RKO (cell line): ENCODE data around the gene ACTG1.

Source experiments
- DNase-seq: peaks from one replicate; pipeline ENCODE4 v3.0.0-alpha.2; 2016; ENCODE audit warnings: low spot score

The ACTG1 gene

DNA sequence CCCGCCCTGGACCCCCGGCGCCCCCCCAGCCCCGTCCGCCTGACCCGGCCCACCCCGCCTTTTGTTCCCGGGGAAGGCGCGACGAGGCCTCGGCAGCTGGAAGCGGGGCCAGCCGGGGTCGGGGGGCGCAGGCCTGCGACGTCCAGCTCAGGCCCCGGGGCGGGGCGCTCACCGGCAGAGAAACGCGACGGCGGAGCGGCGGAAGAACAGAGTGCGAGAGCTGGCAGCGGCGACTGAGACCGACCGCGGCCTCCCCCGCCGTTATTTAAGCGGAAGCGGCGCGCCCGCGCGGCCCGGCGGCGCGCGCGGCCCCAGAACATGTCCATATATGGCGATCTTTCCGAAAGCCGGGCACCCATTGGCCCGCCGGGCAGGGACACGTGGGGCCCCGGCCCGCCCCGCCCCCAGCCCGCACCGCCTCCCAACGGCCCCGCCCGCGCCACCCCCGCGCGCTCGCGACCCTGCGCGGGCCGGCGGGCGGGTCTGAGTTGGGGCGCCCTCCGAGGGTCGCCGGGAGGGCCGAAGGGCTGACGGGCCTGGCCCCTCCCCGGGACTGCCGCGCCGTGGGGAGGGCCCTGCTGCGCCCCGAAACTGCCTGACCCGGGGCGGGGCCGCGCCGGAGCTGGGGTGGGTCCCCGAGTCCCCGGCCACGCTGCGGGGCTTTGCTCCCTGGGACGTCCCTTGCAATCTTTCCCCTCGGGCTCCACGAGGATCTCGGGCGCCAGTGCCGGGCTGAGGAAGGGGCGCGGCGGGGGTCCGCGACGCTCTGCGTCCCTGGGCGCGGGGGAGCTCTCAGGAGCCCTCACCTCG lies at the start of gene ACTG1:
Gene ACTG1 (minus strand): TSS at position 238 of the 810 bp plus-strand sequence. CDS start 445 bp downstream, outside the sequence.
- peak; percentile 94 for DNase-seq

DNA sequence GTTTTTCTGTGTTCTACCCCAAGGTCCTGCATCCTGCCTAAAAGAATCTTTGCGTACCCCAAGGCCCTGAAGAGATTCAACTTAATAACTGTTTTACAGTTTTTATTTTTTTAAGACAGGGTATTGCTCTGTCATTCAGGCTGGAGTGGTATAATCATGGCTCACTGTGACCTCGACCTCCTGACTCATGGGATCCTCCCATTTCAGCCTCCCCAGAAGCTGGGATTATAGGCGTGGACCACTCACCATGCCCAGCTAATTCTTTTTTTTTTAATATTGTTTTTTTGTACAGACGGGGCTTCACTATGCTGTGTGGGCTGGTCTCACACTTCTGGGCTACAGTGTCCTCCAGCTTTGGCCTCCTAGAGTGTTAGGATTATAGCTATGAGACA lies 48.9 kb upstream of the ACTG1 start:
- DNase-seq, result peak; percentile 45

GRCh38 chr17:81558941-81559806 lies 46.6 kb upstream of the ACTG1 start:
- peak; percentile 27 for DNase-seq

DNA sequence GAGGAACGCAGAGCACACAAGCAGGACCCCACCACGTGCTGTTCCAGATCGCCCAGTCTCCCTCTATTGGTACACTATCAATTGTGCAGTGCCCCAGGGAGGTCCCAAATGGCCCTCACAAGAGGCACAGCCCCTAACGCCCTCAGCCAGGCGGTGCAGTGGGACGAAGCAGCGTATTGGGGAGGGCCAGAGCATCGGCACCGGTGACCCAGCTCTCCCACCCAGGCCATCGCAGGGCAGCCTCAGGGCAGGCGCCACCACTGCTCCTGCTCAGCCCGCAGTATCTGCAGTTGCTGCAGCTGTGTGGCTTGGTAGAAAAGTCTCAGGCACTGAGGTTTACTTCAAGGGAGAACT lies 45.5 kb upstream of the ACTG1 start:
- DNase-seq, result no peak

GRCh38 chr17:81557276-81558114 lies 44.9 kb upstream of the ACTG1 start:
- DNase-seq, result no peak

GRCh38 chr17:81556863-81557262 lies 44.3 kb upstream of the ACTG1 start:
- no peak for DNase-seq

DNA sequence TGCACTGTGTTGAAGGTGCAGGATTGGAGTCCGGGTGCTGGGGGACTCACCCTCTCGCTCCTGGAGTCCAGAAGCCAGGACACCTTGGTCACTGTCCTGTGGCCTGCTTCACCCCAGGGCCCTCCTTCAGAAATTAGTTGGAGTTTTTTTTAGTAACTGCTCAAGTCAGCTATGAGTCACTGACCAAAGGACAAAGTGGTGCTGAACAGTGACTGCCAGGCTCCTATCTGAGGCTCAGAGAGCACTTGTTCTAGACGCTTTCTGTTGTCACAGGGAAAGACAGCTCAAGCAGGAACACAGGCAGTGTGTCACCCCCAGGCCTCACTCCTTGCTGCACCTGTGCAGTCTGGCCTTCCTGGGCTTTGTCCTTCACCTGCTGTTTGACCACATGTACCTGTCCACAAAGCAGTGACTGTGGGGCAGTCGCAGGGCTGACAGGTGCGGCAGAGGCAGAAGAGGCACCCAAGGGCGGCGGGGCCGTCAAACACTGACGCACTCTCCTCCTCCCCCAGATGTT lies 43.6 kb upstream of the ACTG1 start:
- DNase-seq, result peak; percentile 76

DNA sequence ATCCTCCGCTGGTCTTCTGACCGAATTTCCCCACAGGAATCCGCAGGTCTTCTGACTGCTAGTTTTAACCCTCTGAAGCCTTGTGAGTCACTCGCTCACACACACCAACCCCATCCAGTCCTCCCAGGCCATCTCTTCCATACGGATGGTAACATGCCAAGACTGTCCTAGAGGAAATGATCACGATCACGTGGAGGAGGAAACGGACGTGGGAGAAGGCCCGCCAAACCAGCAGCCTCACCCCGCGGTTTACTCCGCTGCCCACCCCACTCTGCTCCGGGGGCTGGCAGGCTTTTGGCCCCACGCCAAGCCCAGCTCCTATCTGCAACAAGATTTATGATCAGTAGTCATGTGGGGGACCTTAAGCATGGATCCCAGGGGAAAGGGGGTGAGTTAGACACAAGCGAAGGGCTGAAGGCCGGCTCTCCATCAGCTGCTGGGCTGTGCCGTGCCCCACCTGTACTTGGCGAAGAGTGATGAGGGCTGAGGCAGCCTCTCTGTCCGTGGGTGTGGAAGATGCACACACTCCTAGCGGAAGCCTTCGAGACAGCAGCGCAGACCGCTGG lies 41.1 kb upstream of the ACTG1 start:
- DNase-seq, result peak; percentile 96

- DNase-seq, result peak; percentile 93
Observed at GRCh38 chr17:81553018-81553615, 40.5 kb upstream of the ACTG1 start.

DNA sequence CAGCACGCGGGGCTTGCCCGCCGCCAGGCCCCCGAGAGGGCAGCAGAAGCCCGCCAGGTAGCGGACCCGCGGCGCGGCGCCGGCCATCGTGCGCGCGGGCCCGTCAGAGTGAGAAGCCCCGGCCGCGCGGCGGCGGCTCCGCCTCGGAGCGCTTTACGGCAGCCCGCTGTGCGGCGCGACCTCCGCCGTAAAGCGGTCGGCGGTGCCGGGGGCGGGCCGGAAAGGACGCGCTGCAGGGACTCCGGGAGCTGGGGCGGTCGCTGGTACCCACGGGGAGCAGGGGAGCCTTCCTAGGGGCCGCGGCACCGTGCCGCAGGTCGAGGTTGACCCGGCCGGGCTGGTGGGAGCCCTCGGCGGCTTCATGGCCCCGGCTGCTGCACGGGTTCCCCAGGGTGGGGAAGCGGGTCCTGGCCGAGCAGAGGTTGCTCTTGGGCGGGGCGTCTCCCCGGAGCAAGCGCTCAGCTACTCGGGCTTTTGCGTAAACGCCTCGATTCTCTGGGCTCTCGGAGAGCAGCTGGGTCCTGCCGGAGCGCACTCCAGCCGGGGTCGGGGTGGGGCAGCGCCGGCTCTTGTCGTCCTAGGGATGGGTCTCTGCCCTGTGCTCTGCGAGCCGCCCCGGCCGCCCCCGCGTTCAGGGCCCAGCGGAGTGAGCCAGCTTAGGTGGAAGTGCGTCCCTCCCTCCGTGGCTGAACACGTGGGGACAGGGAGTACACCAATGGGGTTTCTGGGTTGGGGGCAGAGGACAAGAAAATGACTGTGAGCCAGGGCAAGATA lies 39.8 kb upstream of the ACTG1 start, which contains the start of gene FAAP100:
Gene FAAP100 (minus strand): TSS at position 110 of the 774 bp plus-strand sequence. CDS start 23 bp downstream, at position 87.
- DNase-seq, result peak; percentile 85

DNA sequence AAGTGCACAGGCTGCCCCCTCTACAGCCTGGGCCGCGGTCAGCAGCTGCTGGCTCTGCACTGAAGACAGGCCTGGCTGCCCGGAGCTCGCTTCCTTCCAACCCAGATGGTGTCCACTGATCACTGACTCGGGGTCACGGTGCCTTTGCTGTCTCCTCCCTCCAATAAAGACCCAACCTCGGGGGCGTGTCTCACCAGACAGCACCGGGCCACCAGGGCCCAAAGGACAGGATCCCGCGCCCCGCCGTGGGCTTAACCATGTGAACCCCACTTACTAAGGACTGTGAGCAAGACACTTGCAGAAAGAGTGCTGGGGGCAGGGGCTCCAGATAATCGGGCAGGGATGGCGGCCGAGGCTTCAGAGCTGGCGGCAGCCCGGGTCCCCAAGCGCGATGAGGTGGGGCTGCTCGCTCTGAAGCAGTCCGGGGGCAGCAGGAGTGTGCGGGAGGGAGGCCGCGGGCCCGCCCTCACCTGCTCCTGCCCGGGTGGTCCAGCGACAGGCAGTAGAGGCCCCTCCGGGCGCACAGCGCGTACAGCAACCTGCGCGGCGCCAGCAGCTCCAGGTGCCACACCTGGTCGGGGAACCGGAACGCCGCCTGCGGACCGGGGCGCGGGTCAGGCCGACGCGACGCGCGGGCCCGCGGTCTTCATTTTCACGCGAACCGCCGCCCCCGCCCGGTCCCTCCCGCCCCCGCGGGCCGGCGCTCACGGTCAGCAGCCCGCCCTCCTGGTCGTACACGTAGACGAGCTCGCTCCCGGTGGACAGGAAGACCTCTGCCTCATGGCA lies 39.1 kb upstream of the ACTG1 start:
- peak; percentile 66 for DNase-seq

DNA sequence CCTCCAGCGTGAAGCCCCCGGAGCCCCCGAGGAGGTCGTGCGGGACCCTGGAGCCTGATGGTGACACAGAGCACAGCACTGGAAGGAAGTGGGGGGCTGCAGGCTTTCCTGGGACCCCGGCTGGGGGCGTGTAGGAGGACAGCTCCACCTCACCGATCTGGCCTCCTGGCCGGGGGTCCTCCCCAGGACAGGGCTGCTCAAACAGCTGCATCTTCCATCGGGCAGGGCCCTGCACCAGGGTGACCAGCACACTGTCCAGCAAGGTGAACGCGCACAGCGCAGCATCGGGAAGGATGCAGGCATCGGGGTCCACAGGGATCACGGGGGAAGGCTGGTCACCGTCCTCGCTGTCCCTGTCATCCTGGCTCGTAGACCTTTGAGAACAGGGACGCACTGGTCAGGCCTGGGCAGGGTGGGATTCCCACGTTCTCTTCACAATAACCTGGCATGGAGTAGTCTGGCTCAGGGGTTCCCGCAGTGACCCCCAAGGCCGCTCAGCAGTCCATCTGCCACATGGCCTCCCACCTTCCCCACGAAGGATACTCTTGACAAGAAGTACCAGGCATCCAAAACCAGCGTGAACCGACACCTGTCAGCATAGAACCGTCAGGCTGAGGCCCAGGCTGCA lies 38.3 kb upstream of the ACTG1 start:
- DNase-seq, result no peak

GRCh38 chr17:81550285-81550684 lies 37.7 kb upstream of the ACTG1 start:
- no peak for DNase-seq

DNA sequence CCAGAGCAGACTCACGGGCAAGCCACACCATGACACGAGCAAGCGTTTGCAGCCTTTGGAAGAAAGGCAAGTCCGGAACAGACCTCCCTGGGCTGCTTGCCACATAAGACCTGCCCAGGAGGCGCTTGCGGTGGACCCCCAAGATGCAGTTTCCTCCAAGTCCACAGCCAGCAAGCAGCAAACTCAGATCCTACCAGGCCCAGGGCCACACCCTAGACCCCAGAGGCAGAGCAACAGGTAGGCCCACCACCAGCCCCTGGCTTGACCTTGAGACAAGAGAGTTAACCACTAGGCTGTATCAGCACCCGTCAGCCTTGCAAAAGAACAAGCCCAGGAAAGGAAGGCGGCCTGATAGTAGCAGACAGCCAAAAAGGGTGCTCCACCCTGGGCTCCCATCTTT lies 37.2 kb upstream of the ACTG1 start:
- DNase-seq, result no peak

DNA sequence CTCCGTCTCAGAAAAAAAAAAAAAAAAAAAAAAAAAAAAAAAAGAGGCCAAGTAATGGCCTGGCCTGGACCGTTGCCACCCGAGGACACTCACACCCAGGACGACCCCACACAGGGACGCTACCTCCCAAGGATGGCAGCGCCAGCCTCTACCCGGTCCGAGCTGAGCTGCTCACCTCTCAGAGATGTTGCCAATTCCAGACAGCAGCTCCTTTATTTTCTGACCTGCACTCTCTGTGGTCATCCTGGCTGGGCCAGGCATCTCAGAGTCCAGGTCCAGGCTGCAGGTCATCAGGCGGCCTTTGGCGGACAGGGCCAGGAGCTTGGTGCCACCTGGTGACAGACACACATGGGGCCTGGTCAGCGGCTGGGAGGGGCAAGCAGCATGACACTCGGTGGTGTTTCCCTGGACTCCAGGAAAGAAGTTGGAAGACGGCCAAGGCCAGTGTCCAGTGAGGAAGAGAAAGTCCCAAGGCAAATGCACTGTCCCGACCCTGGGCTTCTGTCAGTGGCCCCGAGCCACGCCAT lies 36.5 kb upstream of the ACTG1 start:
- no peak for DNase-seq

GRCh38 chr17:81547614-81547982 lies 35.0 kb upstream of the ACTG1 start:
- DNase-seq, result no peak

DNA sequence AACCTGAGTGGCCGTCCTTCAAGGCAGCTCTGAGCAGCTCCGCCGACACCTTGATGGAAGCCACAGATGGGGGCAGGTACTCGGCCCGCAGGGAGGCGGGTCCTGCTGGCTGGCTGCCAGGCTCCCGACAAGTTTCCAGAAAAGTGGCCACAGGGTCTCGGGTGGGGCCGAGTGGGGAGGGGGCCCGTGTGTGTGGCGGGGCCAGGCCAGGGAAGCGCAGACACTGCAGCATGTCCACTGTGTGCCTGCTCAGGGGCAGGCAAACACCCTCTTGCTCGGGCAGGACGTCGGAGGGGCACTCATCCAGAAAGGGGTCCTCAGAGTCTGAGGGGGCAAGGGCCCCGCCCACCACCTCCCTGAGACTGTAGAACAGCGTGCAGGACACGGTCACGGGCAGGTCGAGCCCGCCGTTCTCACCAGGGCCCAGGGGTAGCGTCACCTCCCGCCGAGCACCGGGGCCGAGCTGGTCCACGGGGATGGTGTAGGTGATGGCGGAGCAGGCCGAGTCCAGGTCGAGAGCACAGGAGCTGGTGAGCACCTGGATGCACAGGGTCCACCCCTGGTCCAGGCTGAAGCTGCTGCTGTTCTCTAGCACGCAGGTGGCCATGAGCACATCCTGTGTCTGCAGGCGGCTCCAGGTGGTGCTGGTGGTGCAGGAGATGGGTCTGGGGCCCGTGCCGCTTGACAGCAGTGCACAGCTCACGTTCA lies 34.5 kb upstream of the ACTG1 start:
- no peak for DNase-seq
